ENCODE results near the gene DLEC1. TPM values are rescaled to one million over a fixed set of nuclear protein-coding genes. Genes with fewer than 3 reads are reported as not detected.

Gene DLEC1
- polyA plus RNA-seq, 1 experiment, result 0.04 TPM

DNA sequence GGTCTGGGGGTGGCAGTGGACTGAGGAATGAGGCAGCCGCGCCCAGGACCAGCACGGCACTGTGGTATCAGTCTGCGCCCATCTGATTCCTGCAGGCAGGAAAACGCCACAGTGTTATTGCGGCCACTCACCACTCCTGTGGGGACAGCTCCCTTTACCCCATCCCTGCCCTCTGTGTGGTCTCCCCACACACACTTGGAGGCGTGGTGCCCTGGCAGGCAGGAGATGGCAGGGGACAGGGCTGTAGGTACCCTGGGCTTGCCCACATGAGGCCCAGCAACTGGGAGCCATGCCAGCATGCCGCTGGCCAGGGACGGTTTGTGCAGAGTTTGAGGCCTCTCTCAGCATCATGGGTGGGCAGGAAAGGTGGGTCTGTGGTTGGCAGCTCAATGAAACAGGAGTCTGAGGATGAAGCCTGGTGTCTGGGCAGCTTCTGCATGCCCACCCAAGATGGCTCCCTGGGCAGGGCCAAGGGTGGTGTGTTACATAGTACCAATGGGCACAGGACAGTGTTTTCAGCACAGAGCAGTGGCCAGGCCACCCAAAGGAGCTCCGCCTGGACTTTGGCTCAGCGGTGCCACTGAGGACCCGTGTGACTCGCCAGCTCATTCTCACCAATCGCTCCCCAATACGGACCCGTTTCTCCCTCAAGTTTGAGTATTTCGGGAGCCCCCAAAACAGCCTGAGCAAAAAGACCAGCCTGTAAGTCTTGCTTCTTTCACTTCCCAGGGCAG lies 70.7 kb downstream of the DLEC1 start:
- H3K27me3 ChIP-seq (ENCODE audit: control insufficient read depth, insufficient read depth, low read length), result peaks cover 5% of the 10 kb centered on the region
- DNase-seq (ENCODE audit: low read depth, low spot score), result no peak
- no peak overlapping the region for H3K4me3 ChIP-seq (ENCODE audit: low read depth, low read length)
- ChIA-PET CTCF (interaction anchor here (0.5 kb wide), 1 partner anchor 169 kb away, joined by 5 read pairs; no protein-coding TSS in a partner anchor), POLR2A (interaction anchor here (1.1 kb wide), 1 partner anchor 8 kb away, joined by 4 read pairs; no protein-coding TSS in a partner anchor)
- no peak for TF ChIP-seq CTCF (IDR thresholded peaks at IDR 0.05; ENCODE audit: low read depth, low read length)
- H3K9me3 ChIP-seq (ENCODE audit: control insufficient read depth, insufficient read depth, low read length), result no peaks in the 10 kb centered on the region
- no peak overlapping the region for H3K27ac ChIP-seq (ENCODE audit: low read depth, low read length)

- H3K9me3 ChIP-seq (ENCODE audit: control insufficient read depth, insufficient read depth, low read length), result no peaks in the 10 kb centered on the region
- POLR2A ChIA-PET, result no interaction called here
- CTCF ChIA-PET, result no interaction called here
- H3K27ac ChIP-seq (ENCODE audit: low read depth, low read length), result no peak overlapping the region
- H3K4me3 ChIP-seq (ENCODE audit: low read depth, low read length), result no peak overlapping the region
- DNase-seq (ENCODE audit: low read depth, low spot score), result no peak
- H3K27me3 ChIP-seq (ENCODE audit: control insufficient read depth, insufficient read depth, low read length), result peaks cover 6% of the 10 kb centered on the region
- TF ChIP-seq CTCF (IDR thresholded peaks at IDR 0.05; ENCODE audit: low read depth, low read length), result no peak
Measured at GRCh38 chr3:38110314-38111050, 71.5 kb downstream of the DLEC1 start.

GRCh38 chr3:38111201-38111600 lies 72.2 kb downstream of the DLEC1 start:
- no peaks in the 10 kb centered on the region for H3K9me3 ChIP-seq (ENCODE audit: control insufficient read depth, insufficient read depth, low read length)
- no peak for TF ChIP-seq CTCF (IDR thresholded peaks at IDR 0.05; ENCODE audit: low read depth, low read length)
- H3K4me3 ChIP-seq (ENCODE audit: low read depth, low read length), result no peak overlapping the region
- H3K27ac ChIP-seq (ENCODE audit: low read depth, low read length), result no peak overlapping the region
- ChIA-PET CTCF (no interaction called here), POLR2A (no interaction called here)
- H3K27me3 ChIP-seq (ENCODE audit: control insufficient read depth, insufficient read depth, low read length), result peaks cover 6% of the 10 kb centered on the region
- DNase-seq (ENCODE audit: low read depth, low spot score), result no peak

DNA sequence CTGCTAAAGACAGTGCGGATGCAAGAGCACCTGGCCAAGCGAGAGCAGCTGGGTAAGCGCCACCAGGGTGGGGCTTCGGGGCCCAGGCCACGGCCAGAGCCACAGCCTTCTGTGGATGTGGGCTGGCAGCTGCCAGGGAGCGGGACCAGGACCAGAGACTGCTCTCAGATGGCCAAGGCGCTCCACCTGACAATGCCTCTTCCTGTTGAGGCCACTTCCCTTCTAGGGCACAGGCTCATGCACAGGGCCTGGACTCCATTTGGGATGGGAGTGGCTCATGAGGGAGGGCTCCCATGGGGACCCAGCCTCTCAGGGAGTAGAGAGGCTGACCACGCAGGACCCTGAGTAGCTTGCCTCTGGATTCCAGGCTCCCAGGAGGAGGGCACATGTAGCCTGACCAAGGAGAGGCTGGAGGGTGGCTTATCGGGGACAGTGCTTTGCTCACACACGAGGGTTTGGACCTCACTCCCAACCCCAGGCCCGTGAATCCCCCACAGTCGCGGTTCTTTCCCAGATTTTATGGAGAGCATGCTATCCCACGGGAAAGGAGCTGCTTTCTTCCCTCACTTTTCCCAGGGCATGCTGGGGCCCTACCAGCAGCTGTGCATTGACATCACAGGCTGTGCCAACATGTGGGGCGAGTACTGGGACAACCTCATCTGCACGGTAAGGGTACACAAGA lies 72.8 kb downstream of the DLEC1 start:
- ChIA-PET CTCF (no interaction called here), POLR2A (no interaction called here)
- H3K4me3 ChIP-seq (ENCODE audit: low read depth, low read length), result no peak overlapping the region

More for the DNA sequence above, 72.8 kb downstream of the DLEC1 start:
- peaks cover 6% of the 10 kb centered on the region for H3K27me3 ChIP-seq (ENCODE audit: control insufficient read depth, insufficient read depth, low read length)
- no peak overlapping the region for H3K27ac ChIP-seq (ENCODE audit: low read depth, low read length)
- H3K9me3 ChIP-seq (ENCODE audit: control insufficient read depth, insufficient read depth, low read length), result no peaks in the 10 kb centered on the region
- no peak for DNase-seq (ENCODE audit: low read depth, low spot score)
- TF ChIP-seq CTCF (IDR thresholded peaks at IDR 0.05; ENCODE audit: low read depth, low read length), result no peak
